HCT116 (cell line): ENCODE results near the gene ZBTB8A. TPM values are rescaled to one million over a fixed set of nuclear protein-coding genes. Genes with fewer than 3 reads are reported as not detected.

Experiments used
- ATAC-seq: fragments of 200-7000 bp; cut with Tn5 transposase; 2 replicates; pipeline ENCODE4 v1.9.1; 2020; ENCODE audit warnings: mild to moderate bottlenecking, moderate library complexity
- BruUV-seq: library from RNA; stranded (reverse); fragments of 400-500 nt; replicated peaks from 2 replicates; lab custom pipeline; 2021; lab: Mats Ljungman, UMichigan
- CTCF ChIA-PET: fragments of 300-600 bp; sonication (Branson Sonifier 250); formaldehyde crosslinking; loops from one replicate; lab custom pipeline; 2021; ENCODE audit warnings: antibody characterized with exemption; lab: Charles Lee
- POLR2A ChIA-PET: fragments of 300-600, 350-600 bp; sonication (Branson Sonifier 250); formaldehyde crosslinking; loops from one replicate; lab custom pipeline; 2021; ENCODE audit warnings: antibody characterized with exemption; lab: Charles Lee
- RAD21 ChIA-PET, 2 experiments: fragments of 300-600 bp; sonication (Branson Sonifier 250); formaldehyde crosslinking; loops; one replicate each; lab custom pipeline; 2023; ENCODE audit warnings: low total read pairs in 2 of 2; ENCODE audit not compliant: uncharacterized antibody in 2 of 2, unreplicated experiment in 2 of 2, low non-redundant PET in 1 of 2; lab: Charles Lee
- DNase-seq: peaks from one replicate; pipeline ENCODE4 v3.0.0-alpha.2; 2010; ENCODE audit warnings: low read depth, low spot score
- H2AFZ ChIP-seq: fragments of 200-600 bp; shearing (Covaris generic), sonication (generic); 2 replicates; pipeline ENCODE4 v1.6.1; 2017; ENCODE audit warnings: low read depth, mixed run types, mixed read lengths, antibody characterized with exemption, low read length; ENCODE audit not compliant: poor library complexity, severe bottlenecking
- H3K27ac ChIP-seq: 2 replicates; pipeline ENCODE4 v1.5.1; 2012; ENCODE audit warnings: low read depth, low read length
- H3K27me3 ChIP-seq: fragments of 200-600 bp; sonication (generic); 2 replicates; pipeline ENCODE4 v1.6.1; 2016; ENCODE audit warnings: mixed run types, low read length, mixed read lengths; ENCODE audit not compliant: insufficient read depth
- H3K36me3 ChIP-seq, 2 experiments: fragments of 200-500 bp in 1 of 2; fragments of 200-600 bp in 1 of 2; sonication (Bioruptor generic) in 1 of 2; sonication (generic) in 1 of 2; 2 replicates each; pipeline versions ENCODE4 v1.5.1 to v1.6.1; 2014 to 2016; ENCODE audit warnings: low read length in 2 of 2, inconsistent platforms in 1 of 2, mixed read lengths in 1 of 2, mixed run types in 1 of 2; ENCODE audit not compliant: insufficient read depth in 2 of 2, control insufficient read depth in 1 of 2
- H3K4me1 ChIP-seq, 2 experiments: fragments of 200-600 bp in 1 of 2; sonication (generic) in 1 of 2; 2 replicates each; pipeline versions ENCODE4 v1.5.1 to v1.6.1; 2012 to 2017; ENCODE audit warnings: low read length in 2 of 2, inconsistent platforms in 1 of 2, mild to moderate bottlenecking in 1 of 2, mixed read lengths in 1 of 2, mixed run types in 1 of 2, moderate library complexity in 1 of 2; ENCODE audit not compliant: insufficient read depth in 2 of 2, control insufficient read depth in 1 of 2
- H3K4me2 ChIP-seq: fragments of 200-600 bp; sonication (generic); 2 replicates; pipeline ENCODE4 v1.6.1; 2017; ENCODE audit warnings: mixed run types, low read length, mixed read lengths
- H3K4me3 ChIP-seq, 2 experiments: fragments of 200-600 bp in 1 of 2; sonication (generic) in 1 of 2; replicated peaks in 1 of 2; 2 replicates each; pipeline ENCODE4 v1.5.1; 2011 to 2016; ENCODE audit warnings: low read length in 2 of 2, control low read depth in 1 of 2, low read depth in 1 of 2, mild to moderate bottlenecking in 1 of 2, mixed read lengths in 1 of 2, mixed run types in 1 of 2
- H3K79me2 ChIP-seq: fragments of 200-600 bp; sonication (generic); 2 replicates; pipeline ENCODE4 v1.6.1; 2017; ENCODE audit warnings: mild to moderate bottlenecking, mixed run types, low read length, moderate library complexity, mixed read lengths; ENCODE audit not compliant: insufficient read depth
- H3K9ac ChIP-seq: fragments of 200-600 bp; sonication (generic); 2 replicates; pipeline ENCODE4 v1.6.1; 2016; ENCODE audit warnings: low read length, mixed read lengths
- H3K9me2 ChIP-seq: fragments of 200-600 bp; sonication (generic), shearing (Covaris generic); 2 replicates; pipeline ENCODE4 v1.6.1; 2017; ENCODE audit warnings: mixed run types, mild to moderate bottlenecking, moderate library complexity; ENCODE audit not compliant: insufficient read depth
- H3K9me3 ChIP-seq, 2 experiments: fragments of 200-500 bp in 1 of 2; fragments of 200-600 bp in 1 of 2; sonication (Bioruptor generic) in 1 of 2; sonication (generic) in 1 of 2; 2 replicates each; pipeline ENCODE4 v1.6.1; 2014 to 2017; ENCODE audit warnings: low read length in 2 of 2, mixed read lengths in 2 of 2, inconsistent platforms in 1 of 2, low read depth in 1 of 2, mild to moderate bottlenecking in 1 of 2, mixed run types in 1 of 2, moderate library complexity in 1 of 2; ENCODE audit not compliant: control insufficient read depth in 1 of 2, insufficient read depth in 1 of 2
- H4K20me1 ChIP-seq: fragments of 200-600 bp; sonication (generic), shearing (Covaris generic); 2 replicates; pipeline ENCODE4 v1.6.1; 2017; ENCODE audit warnings: mixed run types, mild to moderate bottlenecking, moderate library complexity; ENCODE audit not compliant: insufficient read depth
- CEBPB ChIP-seq: IDR thresholded peaks from 2 replicates; pipeline ENCODE4 v1.6.1; 2012; ENCODE audit warnings: low read depth
- EGR1 ChIP-seq: IDR thresholded peaks from 2 replicates; pipeline ENCODE4 v1.6.1; 2012; ENCODE audit warnings: low read depth
- ELF1 ChIP-seq: IDR thresholded peaks from 2 replicates; pipeline ENCODE4 v1.6.1; 2012; ENCODE audit warnings: low read depth, borderline replicate concordance
- EZH2 ChIP-seq: fragments of 200-600 bp; sonication (generic); IDR thresholded peaks from 2 replicates; pipeline ENCODE4 v1.6.1; 2017; ENCODE audit warnings: antibody characterized with exemption, mixed run types
- SIN3A ChIP-seq: IDR thresholded peaks from 2 replicates; pipeline ENCODE4 v1.6.1; 2012; ENCODE audit warnings: low read depth
- SP1 ChIP-seq: IDR thresholded peaks from 2 replicates; pipeline ENCODE4 v1.6.1; 2012; ENCODE audit warnings: low read depth
- SRF ChIP-seq: IDR thresholded peaks from 2 replicates; pipeline ENCODE4 v1.6.1; 2012; ENCODE audit warnings: low read depth
- ZFX ChIP-seq: fragments of 450-650 bp; IDR thresholded peaks from 2 replicates; pipeline ENCODE4 v1.6.1; 2017
- intact Hi-C: fragments of 100-400 bp; cut with micrococcal nuclease; formaldehyde crosslinking; loops from 2 replicates; pipeline ENCODE4 v1.10.0; 2022
- total RNA-seq: library from RNA; stranded (reverse); gene quantifications from one replicate; pipeline ENCODE4 v1.2.1, GENCODE V29; 2021; ENCODE audit not compliant: unreplicated experiment
- TF ChIP-seq, protein P1 (sequence below): IDR thresholded peaks from 2 replicates; pipeline ENCODE4 v1.6.1; 2012
- TF ChIP-seq, protein P2 (sequence below): IDR thresholded peaks from 2 replicates; pipeline ENCODE4 v1.6.1; 2012; ENCODE audit warnings: low read depth

Gene ZBTB8A
- total RNA-seq, 1 experiment from 2014 or later, result 9.7 TPM

DNA sequence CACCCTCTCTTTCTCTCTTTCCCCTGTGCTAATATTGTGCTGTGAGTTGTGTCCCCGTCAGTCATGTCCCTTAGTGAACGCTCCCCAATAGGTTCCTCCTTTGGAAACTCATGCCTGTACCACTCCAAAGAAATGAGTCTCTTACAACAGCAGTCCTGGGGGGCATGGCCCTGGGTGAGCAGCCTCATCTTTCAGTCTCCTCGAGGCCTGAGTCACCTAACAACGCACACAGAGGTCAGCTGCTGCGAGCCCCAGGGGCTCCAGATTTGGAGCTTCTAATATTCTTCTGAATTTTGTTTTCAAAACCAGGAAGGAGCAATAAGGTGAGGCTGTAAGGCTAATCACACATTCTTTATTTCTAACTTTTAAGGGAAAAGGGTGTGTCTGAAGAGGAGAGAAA lies 30.5 kb upstream of the ZBTB8A start:
- H4K20me1 ChIP-seq, result no peaks in the 10 kb centered on the region
- H3K4me3 ChIP-seq, result no peak overlapping the region
- H3K9me3 ChIP-seq, result no peaks in the 10 kb centered on the region
- H3K4me2 ChIP-seq, result no peak overlapping the region
- CTCF ChIA-PET, result interaction anchor here (2.4 kb wide), 1 partner anchor 12 kb away, joined by 9 read pairs; no protein-coding TSS in a partner anchor
- BruUV-seq, result no TSS peak
- H3K4me1 ChIP-seq, result peaks cover 6 to 12% of the 10 kb centered on the region in 2 experiments; a peak in 3 of 4 replicates
- RAD21 ChIA-PET, result no interaction called here
- no peaks in the 10 kb centered on the region for H3K79me2 ChIP-seq
- H3K27ac ChIP-seq, result no peak overlapping the region
- POLR2A ChIA-PET, result no interaction called here
- ATAC-seq (no peak), DNase-seq (no peak)
- TF ChIP-seq ELF1, result no peak
- no peak for TF ChIP-seq EZH2
- TF ChIP-seq SIN3A, result no peak
- no peak for TF ChIP-seq SRF
- TF ChIP-seq, protein P1, sequence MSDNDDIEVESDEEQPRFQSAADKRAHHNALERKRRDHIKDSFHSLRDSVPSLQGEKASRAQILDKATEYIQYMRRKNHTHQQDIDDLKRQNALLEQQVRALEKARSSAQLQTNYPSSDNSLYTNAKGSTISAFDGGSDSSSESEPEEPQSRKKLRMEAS, result no peak
- no peak for TF ChIP-seq ZFX
- TF ChIP-seq, protein P2, sequence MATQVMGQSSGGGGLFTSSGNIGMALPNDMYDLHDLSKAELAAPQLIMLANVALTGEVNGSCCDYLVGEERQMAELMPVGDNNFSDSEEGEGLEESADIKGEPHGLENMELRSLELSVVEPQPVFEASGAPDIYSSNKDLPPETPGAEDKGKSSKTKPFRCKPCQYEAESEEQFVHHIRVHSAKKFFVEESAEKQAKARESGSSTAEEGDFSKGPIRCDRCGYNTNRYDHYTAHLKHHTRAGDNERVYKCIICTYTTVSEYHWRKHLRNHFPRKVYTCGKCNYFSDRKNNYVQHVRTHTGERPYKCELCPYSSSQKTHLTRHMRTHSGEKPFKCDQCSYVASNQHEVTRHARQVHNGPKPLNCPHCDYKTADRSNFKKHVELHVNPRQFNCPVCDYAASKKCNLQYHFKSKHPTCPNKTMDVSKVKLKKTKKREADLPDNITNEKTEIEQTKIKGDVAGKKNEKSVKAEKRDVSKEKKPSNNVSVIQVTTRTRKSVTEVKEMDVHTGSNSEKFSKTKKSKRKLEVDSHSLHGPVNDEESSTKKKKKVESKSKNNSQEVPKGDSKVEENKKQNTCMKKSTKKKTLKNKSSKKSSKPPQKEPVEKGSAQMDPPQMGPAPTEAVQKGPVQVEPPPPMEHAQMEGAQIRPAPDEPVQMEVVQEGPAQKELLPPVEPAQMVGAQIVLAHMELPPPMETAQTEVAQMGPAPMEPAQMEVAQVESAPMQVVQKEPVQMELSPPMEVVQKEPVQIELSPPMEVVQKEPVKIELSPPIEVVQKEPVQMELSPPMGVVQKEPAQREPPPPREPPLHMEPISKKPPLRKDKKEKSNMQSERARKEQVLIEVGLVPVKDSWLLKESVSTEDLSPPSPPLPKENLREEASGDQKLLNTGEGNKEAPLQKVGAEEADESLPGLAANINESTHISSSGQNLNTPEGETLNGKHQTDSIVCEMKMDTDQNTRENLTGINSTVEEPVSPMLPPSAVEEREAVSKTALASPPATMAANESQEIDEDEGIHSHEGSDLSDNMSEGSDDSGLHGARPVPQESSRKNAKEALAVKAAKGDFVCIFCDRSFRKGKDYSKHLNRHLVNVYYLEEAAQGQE, result no peak
- TF ChIP-seq EGR1, result no peak
- no peak for TF ChIP-seq SP1
- no peak for TF ChIP-seq CEBPB
- no peaks in the 10 kb centered on the region for H3K27me3 ChIP-seq
- no peak overlapping the region for H3K9ac ChIP-seq
- intact Hi-C loops, result no loop called here
- H2AFZ ChIP-seq, result no peak overlapping the region
- H3K9me2 ChIP-seq, result no peaks in the 10 kb centered on the region
- no peaks in the 10 kb centered on the region for H3K36me3 ChIP-seq
